ENCODE measurements around the gene GAREM1.

The GAREM1 gene

DNA sequence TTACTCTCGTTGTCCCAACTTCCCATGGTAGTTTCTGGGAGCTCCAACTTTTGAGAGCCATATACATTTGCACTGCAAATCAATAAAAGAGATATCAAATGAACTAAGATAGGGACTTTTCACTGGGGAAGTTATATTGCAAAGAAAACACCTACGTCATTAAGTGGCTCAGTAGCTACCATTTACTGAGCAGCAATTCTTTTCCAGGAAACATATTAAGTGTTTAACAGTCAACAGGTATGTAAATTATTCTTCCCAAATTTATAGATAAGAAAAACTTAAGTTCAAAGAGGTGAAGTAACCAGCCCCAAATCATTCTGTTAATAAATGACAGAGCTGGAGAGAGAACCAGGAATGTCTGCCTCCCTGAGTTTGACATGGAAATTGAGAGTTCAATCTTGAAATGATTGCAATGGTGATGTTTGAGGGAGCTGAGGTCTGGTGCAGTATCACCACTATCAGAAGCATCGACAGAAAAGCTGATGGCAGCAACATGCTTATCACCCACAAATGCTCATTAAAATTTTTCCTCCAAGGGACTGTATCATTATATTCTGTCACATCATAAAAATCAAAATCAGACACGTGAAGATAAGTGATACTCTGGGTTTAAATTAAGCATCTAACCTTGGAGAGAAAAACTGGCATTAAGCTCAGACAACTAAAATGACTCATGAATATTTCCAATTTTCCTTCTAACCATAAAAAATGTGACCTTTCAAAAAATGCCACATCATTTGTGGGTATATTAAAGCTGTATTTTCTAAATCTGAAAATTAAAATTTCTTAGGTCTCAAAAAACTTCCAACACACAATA is 43.4 kb downstream of the GAREM1 start:
- Histone ChIP-seq H3K9me3 (ENCODE audit: control insufficient read depth, low read length) (no peaks in the 10 kb centered on the region), H3K36me3 (ENCODE audit: control insufficient read depth, insufficient read depth, low read length) (no peaks in the 10 kb centered on the region), H3K27ac (ENCODE audit: insufficient read depth, low read depth, low read length, poor library complexity, severe bottlenecking) (no peak overlapping the region), H3K4me3 (ENCODE audit: insufficient read depth, low read depth, low read length) (no peak overlapping the region), H3K27me3 (ENCODE audit: control insufficient read depth, insufficient read depth, low read length, poor library complexity, severe bottlenecking) (no peaks in the 10 kb centered on the region), H3K4me1 (ENCODE audit: control insufficient read depth, insufficient read depth, low read length) (no peaks in the 10 kb centered on the region)
- 86 to 100% methylated on average over 3 to 4 of the region's 4 CpGs for WGBS, 2 experiments

DNA sequence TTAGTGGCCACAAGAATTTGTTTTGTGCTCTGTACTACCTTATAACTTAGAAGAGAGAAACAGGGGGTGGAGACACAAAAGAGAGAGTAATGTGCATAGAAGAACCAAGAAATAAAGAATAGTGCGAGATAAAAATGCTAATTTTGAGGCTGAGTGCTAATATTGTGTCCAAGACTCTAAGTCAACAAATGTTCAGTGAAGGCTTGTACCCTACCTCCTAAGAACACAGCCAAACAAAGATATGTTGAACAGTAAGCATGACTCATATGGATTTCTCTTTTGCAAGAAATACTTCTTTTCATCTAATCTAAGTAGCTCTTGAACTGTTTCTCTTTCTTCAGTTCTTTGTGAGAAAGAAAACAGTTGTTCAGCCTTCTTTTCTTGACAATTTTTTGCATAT is 45.2 kb downstream of the GAREM1 start:
- Histone ChIP-seq H3K36me3 (ENCODE audit: control insufficient read depth, insufficient read depth, low read length) (no peaks in the 10 kb centered on the region), H3K27me3 (ENCODE audit: control insufficient read depth, insufficient read depth, low read length, poor library complexity, severe bottlenecking) (no peaks in the 10 kb centered on the region), H3K9me3 (ENCODE audit: control insufficient read depth, low read length) (no peaks in the 10 kb centered on the region), H3K4me3 (ENCODE audit: insufficient read depth, low read depth, low read length) (no peak overlapping the region), H3K27ac (ENCODE audit: insufficient read depth, low read depth, low read length, poor library complexity, severe bottlenecking) (no peak overlapping the region), H3K4me1 (ENCODE audit: control insufficient read depth, insufficient read depth, low read length) (no peaks in the 10 kb centered on the region)
- WGBS, 2 experiments = 92 to 93% methylated on average over 1 of the region's 1 CpG

DNA sequence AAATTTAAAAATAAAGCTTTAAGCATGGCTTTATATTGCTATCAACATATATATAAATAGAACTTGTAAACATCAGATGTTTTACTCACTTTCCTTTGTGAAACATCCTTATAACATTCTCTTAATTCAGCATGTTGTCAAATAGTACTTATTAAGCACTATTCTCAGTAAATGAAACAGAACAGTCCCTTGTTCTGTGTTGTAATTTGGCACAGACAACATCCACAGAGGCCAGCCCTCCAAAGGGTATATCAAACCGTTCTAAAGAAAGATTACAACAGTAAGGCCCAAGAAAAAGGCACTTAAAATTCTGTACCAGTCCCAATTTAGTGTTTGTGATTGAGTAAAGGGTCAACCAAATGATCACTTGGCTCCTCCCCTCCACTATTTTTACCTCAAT is 46.0 kb downstream of the GAREM1 start:
- H3K27me3 ChIP-seq (ENCODE audit: control insufficient read depth, insufficient read depth, low read length, poor library complexity, severe bottlenecking) = no peaks in the 10 kb centered on the region
- no peak overlapping the region for H3K27ac ChIP-seq (ENCODE audit: insufficient read depth, low read depth, low read length, poor library complexity, severe bottlenecking)
- H3K4me1 ChIP-seq (ENCODE audit: control insufficient read depth, insufficient read depth, low read length) = no peaks in the 10 kb centered on the region
- no peak overlapping the region for H3K4me3 ChIP-seq (ENCODE audit: insufficient read depth, low read depth, low read length)
- no peaks in the 10 kb centered on the region for H3K9me3 ChIP-seq (ENCODE audit: control insufficient read depth, low read length)
- no peaks in the 10 kb centered on the region for H3K36me3 ChIP-seq (ENCODE audit: control insufficient read depth, insufficient read depth, low read length)
- 100% methylated on average over 1 of the region's 1 CpG; no CpG with 5 or more reads in 1 of the 2 experiments for WGBS, 2 experiments

DNA sequence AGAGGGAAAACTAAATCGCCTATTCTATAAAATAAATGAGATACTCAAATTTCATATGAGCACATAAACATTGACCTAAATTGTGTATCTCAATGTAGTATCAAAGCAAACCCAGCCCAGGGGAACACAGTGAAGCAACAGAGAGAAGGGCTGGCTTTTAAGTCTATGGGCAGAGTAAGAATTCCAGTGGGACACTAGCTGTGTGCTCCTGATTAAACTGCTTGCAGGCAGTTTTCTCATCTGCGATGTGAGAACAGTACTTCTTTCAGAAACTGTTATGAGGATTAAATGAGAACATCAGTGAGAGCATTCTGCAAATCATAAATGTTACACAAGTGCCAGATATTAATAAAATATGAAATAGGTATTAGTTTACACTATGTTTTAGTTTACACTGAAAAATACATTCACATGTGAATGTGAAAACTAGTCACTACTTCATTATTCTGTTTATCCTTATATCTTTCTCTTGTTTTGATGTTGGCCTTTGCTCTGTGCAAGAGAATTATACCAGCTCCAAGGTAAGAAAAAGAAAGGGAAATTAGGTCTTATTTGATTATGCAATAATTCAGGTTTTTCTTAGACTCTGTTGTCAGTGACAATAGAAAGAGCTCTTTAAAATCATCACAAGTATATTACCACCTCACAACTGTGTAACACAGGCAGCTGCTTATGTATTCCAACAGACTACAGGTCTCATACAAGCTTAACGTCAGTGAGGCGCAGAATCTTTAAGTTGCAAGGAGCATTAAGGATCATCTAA is 47.5 kb downstream of the GAREM1 start:
- Histone ChIP-seq H3K27me3 (ENCODE audit: control insufficient read depth, insufficient read depth, low read length, poor library complexity, severe bottlenecking) (no peaks in the 10 kb centered on the region), H3K36me3 (ENCODE audit: control insufficient read depth, insufficient read depth, low read length) (no peaks in the 10 kb centered on the region), H3K27ac (ENCODE audit: insufficient read depth, low read depth, low read length, poor library complexity, severe bottlenecking) (no peak overlapping the region), H3K4me3 (ENCODE audit: insufficient read depth, low read depth, low read length) (no peak overlapping the region), H3K4me1 (ENCODE audit: control insufficient read depth, insufficient read depth, low read length) (peaks cover 5% of the 10 kb centered on the region), H3K9me3 (ENCODE audit: control insufficient read depth, low read length) (no peaks in the 10 kb centered on the region)
- 94 to 95% methylated on average over 3 to 4 of the region's 4 CpGs for WGBS, 2 experiments

DNA sequence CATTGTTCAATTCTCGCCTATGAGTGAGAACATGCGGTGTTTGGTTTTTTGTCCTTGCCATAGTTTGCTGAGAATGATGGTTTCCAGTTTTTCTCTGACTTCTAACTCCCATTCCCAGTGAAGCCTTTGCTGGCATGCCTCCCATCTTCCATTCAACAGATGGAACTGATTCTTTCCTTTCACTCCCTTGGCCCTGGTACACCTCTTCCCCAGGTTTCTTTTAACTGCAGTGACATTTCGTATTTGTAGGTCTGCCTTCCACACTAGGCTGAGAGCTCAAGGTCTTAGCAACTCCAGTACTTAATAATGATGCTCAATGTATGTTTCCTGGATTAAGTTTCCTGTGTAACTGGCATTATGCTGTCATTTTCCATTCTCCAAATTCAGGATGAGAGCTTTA is 48.5 kb downstream of the GAREM1 start:
- 89 to 98% methylated on average over 3 of the region's 3 CpGs for WGBS, 2 experiments
- Histone ChIP-seq H3K9me3 (ENCODE audit: control insufficient read depth, low read length) (no peaks in the 10 kb centered on the region), H3K4me3 (ENCODE audit: insufficient read depth, low read depth, low read length) (no peak overlapping the region), H3K36me3 (ENCODE audit: control insufficient read depth, insufficient read depth, low read length) (no peaks in the 10 kb centered on the region), H3K27me3 (ENCODE audit: control insufficient read depth, insufficient read depth, low read length, poor library complexity, severe bottlenecking) (no peaks in the 10 kb centered on the region), H3K27ac (ENCODE audit: insufficient read depth, low read depth, low read length, poor library complexity, severe bottlenecking) (no peak overlapping the region), H3K4me1 (ENCODE audit: control insufficient read depth, insufficient read depth, low read length) (peaks cover 5% of the 10 kb centered on the region)

DNA sequence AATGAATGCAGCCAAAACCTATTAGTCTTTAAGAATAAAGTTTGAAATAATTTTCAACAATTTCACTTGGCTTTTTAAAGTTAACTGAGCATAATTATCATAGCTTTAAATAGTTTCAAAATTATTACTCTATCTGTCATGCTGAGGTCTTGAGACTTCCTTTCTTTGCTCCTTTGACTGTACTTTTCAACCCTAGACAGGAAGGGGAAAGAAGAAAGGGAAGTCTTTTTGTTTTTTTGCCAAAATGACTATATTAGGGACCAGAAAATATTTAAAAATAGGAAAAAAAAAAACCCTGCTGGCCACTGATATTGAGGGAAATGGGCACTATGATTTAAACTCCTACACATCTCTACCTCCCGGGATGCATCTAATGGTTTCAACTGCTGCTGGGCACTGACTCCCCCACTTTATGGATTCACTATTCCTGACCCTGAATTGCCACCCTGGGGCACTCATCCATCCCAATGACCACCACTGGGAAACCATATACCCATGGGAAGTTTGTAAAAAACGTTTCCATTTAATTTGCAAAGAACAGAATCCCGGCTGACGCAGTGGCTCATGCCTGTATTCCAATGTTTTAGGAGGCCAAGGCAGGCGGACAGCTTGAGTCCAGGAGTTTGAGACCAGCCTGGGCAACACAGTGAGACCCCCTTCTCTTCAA is 50.5 kb downstream of the GAREM1 start:
- H3K36me3 ChIP-seq (ENCODE audit: control insufficient read depth, insufficient read depth, low read length) = no peaks in the 10 kb centered on the region
- no peak overlapping the region for H3K4me3 ChIP-seq (ENCODE audit: insufficient read depth, low read depth, low read length)
- H3K4me1 ChIP-seq (ENCODE audit: control insufficient read depth, insufficient read depth, low read length) = peaks cover 5% of the 10 kb centered on the region
- H3K9me3 ChIP-seq (ENCODE audit: control insufficient read depth, low read length) = no peaks in the 10 kb centered on the region
- H3K27me3 ChIP-seq (ENCODE audit: control insufficient read depth, insufficient read depth, low read length, poor library complexity, severe bottlenecking) = no peaks in the 10 kb centered on the region
- WGBS, 2 experiments = 90 to 93% methylated on average over 5 of the region's 5 CpGs
- H3K27ac ChIP-seq (ENCODE audit: insufficient read depth, low read depth, low read length, poor library complexity, severe bottlenecking) = no peak overlapping the region

DNA sequence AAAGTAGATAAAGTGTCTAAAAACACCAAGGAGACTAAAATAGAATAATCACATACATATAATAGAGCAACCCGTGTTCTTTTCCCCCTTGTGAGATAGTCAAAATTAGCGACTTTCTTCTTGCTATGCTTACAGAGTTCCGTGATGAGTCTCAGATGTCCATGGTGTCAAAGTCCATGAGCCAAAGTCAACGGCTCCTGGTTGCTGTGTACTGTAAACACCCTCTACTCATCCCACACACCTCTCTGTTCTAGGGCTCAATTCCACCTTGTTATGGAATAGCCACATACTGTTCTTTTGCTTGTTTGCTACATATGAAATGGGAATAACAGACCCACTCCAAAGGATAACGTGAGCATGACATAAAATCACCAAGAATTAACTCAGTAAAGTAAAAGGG is 52.5 kb downstream of the GAREM1 start:
- 89 to 94% methylated on average over 5 of the region's 5 CpGs for WGBS, 2 experiments
- no peak overlapping the region for H3K4me3 ChIP-seq (ENCODE audit: insufficient read depth, low read depth, low read length)
- peaks cover 5% of the 10 kb centered on the region for H3K4me1 ChIP-seq (ENCODE audit: control insufficient read depth, insufficient read depth, low read length)

DNA sequence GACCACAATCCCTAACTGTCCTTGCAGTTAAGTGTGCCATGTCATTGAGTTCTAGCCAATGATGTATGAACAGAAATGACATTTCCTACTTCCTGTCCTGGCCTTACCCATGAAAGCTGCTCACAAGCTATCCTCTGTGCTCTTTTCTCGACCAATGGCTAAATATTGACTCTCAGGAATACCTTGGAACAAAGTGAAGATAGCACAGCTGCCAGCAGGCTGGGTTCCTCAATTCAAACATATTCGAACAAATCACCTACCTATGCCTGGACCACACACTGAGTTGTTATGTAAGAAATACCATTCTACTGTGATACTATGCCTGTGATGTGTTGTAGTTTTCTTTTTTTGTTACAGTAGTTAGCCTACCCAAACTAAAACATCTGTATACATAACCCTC is 65.1 kb downstream of the GAREM1 start:
- 87 to 88% methylated on average over 1 to 2 of the region's 2 CpGs for WGBS, 2 experiments
- H3K27ac ChIP-seq (ENCODE audit: insufficient read depth, low read depth, low read length, poor library complexity, severe bottlenecking) = no peak overlapping the region
- no peaks in the 10 kb centered on the region for H3K4me1 ChIP-seq (ENCODE audit: control insufficient read depth, insufficient read depth, low read length)
- H3K27me3 ChIP-seq (ENCODE audit: control insufficient read depth, insufficient read depth, low read length, poor library complexity, severe bottlenecking) = no peaks in the 10 kb centered on the region
- H3K36me3 ChIP-seq (ENCODE audit: control insufficient read depth, insufficient read depth, low read length) = no peaks in the 10 kb centered on the region
- no peaks in the 10 kb centered on the region for H3K9me3 ChIP-seq (ENCODE audit: control insufficient read depth, low read length)
- no peak overlapping the region for H3K4me3 ChIP-seq (ENCODE audit: insufficient read depth, low read depth, low read length)

More for the DNA sequence above, 52.5 kb downstream of the GAREM1 start:
- Histone ChIP-seq H3K27ac (ENCODE audit: insufficient read depth, low read depth, low read length, poor library complexity, severe bottlenecking) (no peak overlapping the region), H3K36me3 (ENCODE audit: control insufficient read depth, insufficient read depth, low read length) (no peaks in the 10 kb centered on the region), H3K9me3 (ENCODE audit: control insufficient read depth, low read length) (no peaks in the 10 kb centered on the region), H3K27me3 (ENCODE audit: control insufficient read depth, insufficient read depth, low read length, poor library complexity, severe bottlenecking) (no peaks in the 10 kb centered on the region)

DNA sequence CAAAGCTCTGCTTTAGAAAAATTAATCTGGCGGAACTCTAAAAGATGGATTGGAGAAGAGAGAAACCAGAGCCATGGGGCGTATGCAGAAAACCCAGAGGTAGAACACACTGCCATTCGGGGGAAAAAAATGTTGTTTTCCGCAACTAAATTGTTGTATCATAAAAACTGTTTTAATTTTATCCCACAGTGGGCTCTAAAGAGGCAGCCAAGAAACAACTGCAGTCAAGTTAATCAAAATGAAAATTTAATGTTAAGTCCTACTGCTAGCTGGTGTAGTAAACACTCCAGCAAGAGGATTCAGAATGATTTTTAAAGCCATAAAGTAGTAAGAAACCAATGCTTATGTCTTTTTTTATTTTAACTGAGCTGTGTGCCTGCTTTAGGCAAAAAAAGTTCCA is 69.1 kb downstream of the GAREM1 start:
- no peak overlapping the region for H3K27ac ChIP-seq (ENCODE audit: insufficient read depth, low read depth, low read length, poor library complexity, severe bottlenecking)
- H3K4me1 ChIP-seq (ENCODE audit: control insufficient read depth, insufficient read depth, low read length) = no peaks in the 10 kb centered on the region
- H3K4me3 ChIP-seq (ENCODE audit: insufficient read depth, low read depth, low read length) = no peak overlapping the region
- 98 to 99% methylated on average over 2 to 4 of the region's 4 CpGs for WGBS, 2 experiments
- H3K36me3 ChIP-seq (ENCODE audit: control insufficient read depth, insufficient read depth, low read length) = no peaks in the 10 kb centered on the region
- H3K27me3 ChIP-seq (ENCODE audit: control insufficient read depth, insufficient read depth, low read length, poor library complexity, severe bottlenecking) = no peaks in the 10 kb centered on the region
- no peaks in the 10 kb centered on the region for H3K9me3 ChIP-seq (ENCODE audit: control insufficient read depth, low read length)

DNA sequence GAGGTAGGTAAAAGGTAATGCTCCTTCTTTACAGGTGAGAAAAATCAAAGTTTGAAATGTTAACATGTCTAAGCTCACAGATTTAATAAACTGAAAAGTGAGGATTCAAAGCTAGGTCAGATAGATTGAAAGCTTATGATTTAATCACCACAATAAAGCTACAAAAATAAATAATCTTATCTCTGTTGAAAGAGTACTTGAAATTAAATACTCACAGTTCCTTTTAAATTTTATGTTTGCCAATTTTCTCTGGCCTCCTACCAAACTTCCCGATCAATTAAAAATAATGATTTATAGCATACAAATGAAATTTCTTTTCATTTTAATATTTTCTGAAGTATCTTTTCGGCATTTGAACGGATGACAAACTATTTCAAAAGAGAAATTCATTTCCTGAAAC is 77.3 kb downstream of the GAREM1 start:
- H3K27ac ChIP-seq (ENCODE audit: insufficient read depth, low read depth, low read length, poor library complexity, severe bottlenecking) = no peak overlapping the region
- H3K4me1 ChIP-seq (ENCODE audit: control insufficient read depth, insufficient read depth, low read length) = no peaks in the 10 kb centered on the region
- WGBS, 2 experiments = 97% methylated on average over 3 of the region's 3 CpGs; no CpG with 5 or more reads in 1 of the 2 experiments
- H3K27me3 ChIP-seq (ENCODE audit: control insufficient read depth, insufficient read depth, low read length, poor library complexity, severe bottlenecking) = no peaks in the 10 kb centered on the region
- H3K36me3 ChIP-seq (ENCODE audit: control insufficient read depth, insufficient read depth, low read length) = no peaks in the 10 kb centered on the region
- H3K9me3 ChIP-seq (ENCODE audit: control insufficient read depth, low read length) = no peaks in the 10 kb centered on the region
- H3K4me3 ChIP-seq (ENCODE audit: insufficient read depth, low read depth, low read length) = no peak overlapping the region

Measured in ectodermal cell (in vitro differentiated cells).